ENCODE data around the gene SAMD9L.

Gene SAMD9L

GRCh38 chr7:93160410-93160809, 12.2 kb upstream of the SAMD9L start:
- TF ChIP-seq CTCF (conservative IDR thresholded peaks at IDR 0.05) (no peak), ZFX (IDR thresholded peaks at IDR 0.05) (no peak)
- no peak overlapping the region for H3K27ac ChIP-seq

GRCh38 chr7:93159490-93159889, 11.3 kb upstream of the SAMD9L start:
- no peak overlapping the region for H3K27ac ChIP-seq
- TF ChIP-seq CTCF (conservative IDR thresholded peaks at IDR 0.05) (no peak), ZFX (IDR thresholded peaks at IDR 0.05) (no peak)

GRCh38 chr7:93156884-93157283, 8.7 kb upstream of the SAMD9L start:
- TF ChIP-seq ZFX (IDR thresholded peaks at IDR 0.05), result no peak
- no peak for TF ChIP-seq CTCF (conservative IDR thresholded peaks at IDR 0.05)
- H3K27ac ChIP-seq, result no peak overlapping the region; the same call in 1 of the 2 replicates

- no peak for TF ChIP-seq CTCF (conservative IDR thresholded peaks at IDR 0.05)
- no peak for TF ChIP-seq ZFX (IDR thresholded peaks at IDR 0.05)
- no peak overlapping the region for H3K27ac ChIP-seq
Measured at GRCh38 chr7:93150200-93150835, 2.1 kb upstream of the SAMD9L start.

GRCh38 chr7:93148727-93149126, 542 bp upstream of the SAMD9L start:
- TF ChIP-seq CTCF (conservative IDR thresholded peaks at IDR 0.05), result no peak
- no peak for TF ChIP-seq ZFX (IDR thresholded peaks at IDR 0.05)
- no peak overlapping the region for H3K27ac ChIP-seq

GRCh38 chr7:93147363-93147762, 822 bp downstream of the SAMD9L start:
- TF ChIP-seq ZFX (IDR thresholded peaks at IDR 0.05) (no peak), CTCF (conservative IDR thresholded peaks at IDR 0.05) (no peak)
- no peak overlapping the region for H3K27ac ChIP-seq

- TF ChIP-seq ZFX (IDR thresholded peaks at IDR 0.05) (no peak), CTCF (conservative IDR thresholded peaks at IDR 0.05) (no peak)
- H3K27ac ChIP-seq, result no peak overlapping the region
Measured at GRCh38 chr7:93146472-93147141, 1.6 kb downstream of the SAMD9L start.

Measured in C4-2B (cell line).